Activated CD8-positive, alpha-beta memory T cell treated with anti-CD3 and anti-CD28 coated beads, Interleukin-2, amount 10 ng/mL, durations not matched to agents 7 days and 5 days (primary cell): ENCODE measurements around the gene PXMP4. TPM values are rescaled to one million over a fixed set of nuclear protein-coding genes. Genes with fewer than 3 reads are reported as not detected.

Experiments used
- ATAC-seq: fragments of 150-1000 bp; cut with Tn5 transposase; one replicate; pipeline ENCODE4 v1.10.0; 2021; ENCODE audit warnings: moderate library complexity
- CTCF ChIA-PET: fragments of 350-600 bp; sonication (Branson Sonifier 250); formaldehyde crosslinking; loops from one replicate; lab custom pipeline; 2021; ENCODE audit warnings: antibody characterized with exemption; lab: Charles Lee
- DNase-seq: peaks from one replicate; pipeline ENCODE4 v3.0.0-alpha.2; 2020
- H3K27ac Mint-ChIP-seq: one replicate; pipeline ENCODE4 v1.8.0; 2021; ENCODE audit warnings: mild to moderate bottlenecking, mixed read lengths
- H3K27me3 Mint-ChIP-seq: one replicate; pipeline ENCODE4 v1.8.0; 2021; ENCODE audit warnings: mixed read lengths
- H3K36me3 Mint-ChIP-seq: one replicate; pipeline ENCODE4 v1.8.0; 2021; ENCODE audit warnings: mild to moderate bottlenecking, mixed read lengths
- H3K4me1 Mint-ChIP-seq: one replicate; pipeline ENCODE4 v1.8.0; 2021; ENCODE audit warnings: mixed read lengths
- H3K4me3 Mint-ChIP-seq: one replicate; pipeline ENCODE4 v1.8.0; 2021; ENCODE audit warnings: mild to moderate bottlenecking, moderate library complexity, mixed read lengths
- H3K9me3 Mint-ChIP-seq: one replicate; pipeline ENCODE4 v1.8.0; 2022; ENCODE audit warnings: low read depth, mixed read lengths
- total RNA-seq, 2 experiments: library from RNA; stranded (reverse); gene quantifications; one replicate each; pipeline ENCODE4 v1.2.3, GENCODE V29; 2021

The PXMP4 gene
- total RNA-seq, 2 experiments from 2014 or later = 11.9 to 15.6 TPM

DNA sequence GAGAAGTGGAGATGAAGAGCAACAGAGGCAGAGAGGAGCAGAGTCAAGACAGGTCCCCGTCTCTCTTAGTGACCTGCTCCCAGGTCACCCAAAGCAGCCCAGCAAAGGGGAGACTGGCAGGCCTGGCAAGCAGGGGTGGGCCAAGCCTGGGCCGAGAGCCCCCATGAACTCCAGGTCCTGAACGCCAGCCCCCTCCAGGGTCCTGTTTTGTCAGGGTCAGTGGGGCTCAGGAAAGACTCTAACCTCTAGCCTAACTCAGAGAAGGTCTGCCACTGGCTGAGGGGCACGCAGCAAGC is 47.0 kb downstream of the PXMP4 start:
- Mint-ChIP-seq H3K27ac (peak overlapping the region; percentile 53), H3K9me3 (no peaks in the 10 kb centered on the region), H3K4me3 (peak overlapping the region; percentile 85), H3K27me3 (no peaks in the 10 kb centered on the region), H3K4me1 (peaks cover 46% of the 10 kb centered on the region), H3K36me3 (peaks cover 17% of the 10 kb centered on the region)
- ATAC-seq = no peak
- CTCF ChIA-PET = interaction anchor here (1.4 kb wide), 1 partner anchor 12 kb away, joined by 3 read pairs; no protein-coding TSS in a partner anchor
- DNase-seq = no peak

GRCh38 chr20:33672426-33673113 is 47.5 kb downstream of the PXMP4 start:
- Mint-ChIP-seq H3K27ac (peak overlapping the region; percentile 53), H3K4me1 (peaks cover 43% of the 10 kb centered on the region), H3K36me3 (peaks cover 13% of the 10 kb centered on the region), H3K27me3 (no peaks in the 10 kb centered on the region), H3K4me3 (peak overlapping the region; percentile 85), H3K9me3 (no peaks in the 10 kb centered on the region)
- ATAC-seq = no peak
- CTCF ChIA-PET = interaction anchor here (0.8 to 1.4 kb wide), 3 partner anchors 11 to 60 kb away, joined by 3 to 4 read pairs (median 3); no protein-coding TSS in a partner anchor
- no peak for DNase-seq

DNA sequence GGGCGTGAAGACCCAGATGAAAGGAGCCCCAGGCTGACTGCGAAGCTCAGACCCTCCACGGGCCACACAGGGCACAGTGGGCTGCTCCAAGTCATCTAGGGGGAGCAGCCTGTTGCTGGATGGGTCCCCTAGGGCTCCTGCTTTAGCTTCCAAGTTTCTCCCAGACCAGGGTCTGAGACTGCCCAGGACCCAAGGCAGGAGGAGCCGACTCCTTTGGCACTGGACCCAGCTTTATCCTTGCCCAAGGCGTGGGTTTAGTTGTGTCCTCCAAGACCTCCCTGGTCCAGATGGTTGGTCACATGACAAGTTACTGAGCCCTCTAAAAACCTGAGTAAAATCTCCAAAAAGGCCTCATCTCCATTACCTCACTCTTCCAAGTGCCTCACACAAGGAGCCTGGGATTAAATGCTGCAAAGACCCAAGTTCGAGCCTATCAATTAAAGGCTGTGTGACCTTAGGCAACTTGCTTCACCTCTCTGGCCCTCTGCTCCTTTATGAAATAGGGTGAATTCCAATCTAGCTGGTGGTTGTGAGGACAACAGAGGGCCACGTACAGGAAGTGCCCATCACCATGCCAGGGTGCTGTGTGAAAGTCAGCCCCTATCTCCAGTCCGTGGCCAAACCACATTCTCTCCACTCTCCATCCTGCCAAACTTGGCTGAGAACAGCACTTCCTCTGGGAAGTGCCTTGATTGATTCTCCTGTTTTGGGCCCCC is 48.4 kb downstream of the PXMP4 start:
- ATAC-seq (no peak), DNase-seq (no peak)
- H3K4me1 Mint-ChIP-seq = peaks cover 44% of the 10 kb centered on the region
- no peaks in the 10 kb centered on the region for H3K27me3 Mint-ChIP-seq
- CTCF ChIA-PET = interaction anchor here (0.8 to 1.0 kb wide), 4 partner anchors 12 to 214 kb away, joined by 3 to 4 read pairs (median 3); partner anchors contain the start of gene ZNF341
- no peaks in the 10 kb centered on the region for H3K9me3 Mint-ChIP-seq
- H3K4me3 Mint-ChIP-seq = no peak overlapping the region
- H3K36me3 Mint-ChIP-seq = peaks cover 7% of the 10 kb centered on the region
- peak overlapping the region; percentile 3 for H3K27ac Mint-ChIP-seq

GRCh38 chr20:33670715-33671499 is 49.2 kb downstream of the PXMP4 start:
- no peak for DNase-seq
- Mint-ChIP-seq H3K36me3 (peaks cover 2% of the 10 kb centered on the region), H3K9me3 (no peaks in the 10 kb centered on the region), H3K27me3 (no peaks in the 10 kb centered on the region), H3K4me1 (peaks cover 50% of the 10 kb centered on the region), H3K4me3 (no peak overlapping the region), H3K27ac (peak overlapping the region; percentile 42)
- CTCF ChIA-PET = interaction anchor here (0.9 to 4.6 kb wide), 3 partner anchors 11 to 213 kb away, joined by 3 to 106 read pairs (median 3); partner anchors contain the start of gene ZNF341
- ATAC-seq = no peak

GRCh38 chr20:33669873-33670640 is 50.1 kb downstream of the PXMP4 start:
- DNase-seq (no peak), ATAC-seq (no peak)
- H3K9me3 Mint-ChIP-seq = no peaks in the 10 kb centered on the region
- peaks cover 50% of the 10 kb centered on the region for H3K4me1 Mint-ChIP-seq
- CTCF ChIA-PET = interaction anchor here (4.6 kb wide), 1 partner anchor 11 kb away, joined by 106 read pairs; no protein-coding TSS in a partner anchor
- H3K27ac Mint-ChIP-seq = peak overlapping the region; percentile 6
- peaks cover 2% of the 10 kb centered on the region for H3K36me3 Mint-ChIP-seq
- no peaks in the 10 kb centered on the region for H3K27me3 Mint-ChIP-seq
- H3K4me3 Mint-ChIP-seq = no peak overlapping the region

DNA sequence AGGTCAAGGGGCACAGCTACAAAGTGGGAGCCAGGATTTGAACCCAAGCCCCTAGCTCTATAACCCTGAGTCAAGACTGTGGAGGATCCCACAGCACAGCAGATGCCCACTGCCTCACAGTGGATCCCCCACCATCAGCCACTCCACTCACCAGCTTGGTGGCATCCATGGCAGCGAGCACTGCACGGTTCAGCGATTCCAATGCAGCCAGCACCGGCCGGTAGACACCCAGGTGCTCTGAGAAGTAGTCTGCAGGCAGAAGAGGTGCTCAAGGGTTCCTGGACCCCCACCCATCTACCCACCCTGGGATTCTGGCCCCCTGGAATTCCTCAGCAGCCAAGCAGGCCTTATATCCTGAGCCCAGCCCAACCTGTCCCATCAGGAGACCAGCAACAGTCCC is 50.9 kb downstream of the PXMP4 start:
- DNase-seq (no peak), ATAC-seq (no peak)
- no peaks in the 10 kb centered on the region for H3K9me3 Mint-ChIP-seq
- H3K4me3 Mint-ChIP-seq = no peak overlapping the region
- peaks cover 55% of the 10 kb centered on the region for H3K4me1 Mint-ChIP-seq
- no peak overlapping the region for H3K27ac Mint-ChIP-seq
- peaks cover 2% of the 10 kb centered on the region for H3K36me3 Mint-ChIP-seq
- no peaks in the 10 kb centered on the region for H3K27me3 Mint-ChIP-seq
- CTCF ChIA-PET = interaction anchor here (1.0 to 7.5 kb wide), 9 partner anchors 12 to 223 kb away, joined by 3 to 106 read pairs (median 20); partner anchors contain the start of gene E2F1

DNA sequence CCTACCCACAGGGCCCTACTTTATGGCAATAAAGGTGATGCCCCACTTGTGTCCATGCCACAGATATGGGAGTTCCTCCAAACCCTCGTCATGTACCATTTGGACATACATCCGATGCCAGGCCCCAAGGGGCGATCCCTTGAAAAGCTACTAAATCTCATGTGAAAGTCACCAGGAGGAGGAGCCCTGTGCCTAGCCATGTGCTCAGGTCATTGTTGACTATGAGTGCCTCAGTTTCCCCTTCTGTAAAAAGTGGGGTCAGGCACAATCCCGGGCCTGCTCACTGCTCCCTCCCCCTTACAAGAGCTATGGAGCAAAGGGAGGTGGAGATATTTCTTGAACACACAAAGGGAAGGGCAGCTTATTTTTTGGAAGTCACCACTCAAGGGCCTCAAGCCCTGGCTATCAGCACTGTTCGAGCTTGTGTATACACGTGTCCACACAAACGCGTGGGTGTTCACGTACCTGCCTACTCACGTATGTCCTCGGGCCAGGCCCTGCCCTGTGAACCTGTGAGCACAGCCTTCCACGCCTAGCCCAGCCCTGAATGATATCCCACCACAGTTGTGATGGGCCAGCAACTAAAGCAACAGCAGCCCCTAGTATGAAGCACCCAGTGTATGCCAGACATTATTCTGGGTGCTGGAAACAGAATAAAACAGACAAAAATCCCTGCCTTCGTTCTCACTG is 51.5 kb downstream of the PXMP4 start:
- Mint-ChIP-seq H3K27ac (peak overlapping the region; percentile 68), H3K36me3 (peaks cover 2% of the 10 kb centered on the region)

GRCh38 chr20:33667676-33668465 is 52.2 kb downstream of the PXMP4 start:
- H3K27me3 Mint-ChIP-seq = no peaks in the 10 kb centered on the region
- DNase-seq (peak; percentile 87), ATAC-seq (peak; percentile 60)
- H3K36me3 Mint-ChIP-seq = peaks cover 2% of the 10 kb centered on the region
- CTCF ChIA-PET = interaction anchor here (0.6 to 7.5 kb wide), 39 partner anchors 8 to 1043 kb away, joined by 3 to 106 read pairs (median 4); partner anchors contain the start of genes CBFA2T2, CDK5RAP1, E2F1 and PXMP4
- H3K9me3 Mint-ChIP-seq = no peaks in the 10 kb centered on the region
- H3K27ac Mint-ChIP-seq = peak overlapping the region; percentile 84
- H3K4me3 Mint-ChIP-seq = peak overlapping the region; percentile 89
- peaks cover 51% of the 10 kb centered on the region for H3K4me1 Mint-ChIP-seq

More for the DNA sequence above, 51.5 kb downstream of the PXMP4 start:
- Mint-ChIP-seq H3K4me1 (peaks cover 55% of the 10 kb centered on the region), H3K27me3 (no peaks in the 10 kb centered on the region), H3K4me3 (peak overlapping the region; percentile 89), H3K9me3 (no peaks in the 10 kb centered on the region)
- DNase-seq (no peak), ATAC-seq (no peak)
- CTCF ChIA-PET = interaction anchor here (0.6 to 7.5 kb wide), 36 partner anchors 13 to 1042 kb away, joined by 3 to 106 read pairs (median 4); partner anchors contain the start of genes CBFA2T2, CDK5RAP1, E2F1 and PXMP4

DNA sequence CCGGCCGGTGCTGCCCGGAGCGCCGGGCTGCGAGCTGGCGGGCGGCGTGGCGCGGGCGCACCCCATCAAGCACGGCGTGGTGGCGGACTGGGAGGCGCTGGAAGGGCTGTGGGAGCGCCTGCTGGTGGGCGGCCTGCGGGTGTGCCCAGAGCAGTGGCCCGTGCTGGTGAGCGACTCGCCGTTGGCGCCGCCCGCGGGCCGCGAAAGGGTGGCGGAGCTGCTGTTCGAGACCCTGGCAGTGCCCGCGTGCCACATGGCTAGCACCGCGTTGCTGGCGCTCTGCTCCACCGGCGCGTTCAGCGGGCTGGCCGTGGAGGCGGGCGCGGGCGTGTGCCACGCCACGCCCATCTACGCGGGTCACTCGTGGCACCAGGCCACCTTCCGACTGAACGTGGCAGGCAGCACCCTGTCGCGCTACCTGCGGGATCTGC is 52.9 kb downstream of the PXMP4 start:
- ATAC-seq (peak; percentile 16), DNase-seq (peak; percentile 71)
- Mint-ChIP-seq H3K4me3 (peak overlapping the region; percentile 89), H3K36me3 (peaks cover 2% of the 10 kb centered on the region), H3K9me3 (no peaks in the 10 kb centered on the region), H3K4me1 (peaks cover 50% of the 10 kb centered on the region), H3K27ac (peak overlapping the region; percentile 84), H3K27me3 (no peaks in the 10 kb centered on the region)
- CTCF ChIA-PET = interaction anchor here (0.9 to 7.5 kb wide), 29 partner anchors 8 to 421 kb away, joined by 3 to 106 read pairs (median 6); partner anchors contain the start of genes CBFA2T2, CDK5RAP1, E2F1 and PXMP4

DNA sequence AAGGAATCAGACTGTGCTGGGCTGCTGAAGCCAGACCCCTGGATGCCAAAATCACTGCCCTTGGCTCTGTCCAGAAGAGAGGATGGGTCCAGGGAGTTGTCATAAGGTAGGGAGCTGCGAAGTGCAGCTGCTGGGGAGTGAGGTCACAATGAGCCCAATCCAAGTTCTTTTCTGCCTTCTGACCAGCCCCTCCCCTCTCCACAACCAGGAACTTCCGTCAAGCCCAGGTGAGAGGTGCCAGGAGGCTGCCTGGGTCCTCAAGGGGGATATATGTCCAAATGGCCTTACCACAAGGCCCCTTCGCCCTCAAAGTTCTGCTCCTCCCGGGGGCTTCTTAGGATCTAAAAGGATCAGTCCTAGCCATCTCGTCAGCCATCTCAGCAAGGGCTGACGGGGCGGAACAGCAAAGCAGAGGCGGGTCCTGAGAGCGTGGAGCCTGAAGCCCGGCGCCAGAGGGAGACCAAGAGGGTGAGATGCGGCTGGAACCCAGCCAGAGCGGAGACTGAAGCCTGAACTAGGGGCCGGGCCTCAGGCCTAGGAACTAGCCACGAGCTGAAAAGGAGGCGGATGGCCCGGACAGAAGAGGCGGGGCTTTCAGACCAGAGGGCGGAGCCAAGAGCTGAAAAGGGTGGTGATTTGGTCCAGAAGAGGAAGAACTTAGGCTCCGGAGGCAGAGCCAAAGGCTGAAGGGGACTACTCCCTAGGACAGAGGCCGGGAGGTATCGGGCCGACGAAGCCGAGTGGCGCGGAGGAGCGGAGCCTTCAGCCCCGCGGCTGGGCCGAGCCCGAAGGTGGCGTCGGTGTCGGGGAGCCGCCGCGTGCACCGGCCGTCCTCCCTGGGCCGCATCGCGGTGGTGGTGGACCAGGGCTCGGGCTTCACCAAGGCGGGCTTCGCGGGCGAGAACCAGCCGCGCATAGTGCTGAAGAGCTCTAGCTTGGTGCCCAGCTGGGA is 53.5 kb downstream of the PXMP4 start, which contains the start of gene ACTL10:
ACTL10 (plus strand) TSS at position 651 of the 952 bp plus-strand sequence. CDS start 555 bp downstream, outside the sequence.
- CTCF ChIA-PET = interaction anchor here (0.6 to 7.5 kb wide), 22 partner anchors 9 to 1245 kb away, joined by 3 to 106 read pairs (median 10); partner anchors contain the start of genes CBFA2T2, E2F1, PXMP4 and SNTA1
- Mint-ChIP-seq H3K4me3 (peak within 1 kb of the TSS; percentile 89), H3K9me3 (no peaks in the 10 kb centered on the region), H3K27ac (peak within 1 kb of the TSS; percentile 92), H3K36me3 (peaks cover 2% of the 10 kb centered on the region), H3K27me3 (no peaks in the 10 kb centered on the region), H3K4me1 (peaks cover 45% of the 10 kb centered on the region)
- ATAC-seq (peak; percentile 68), DNase-seq (peak; percentile 94)
